ENCODE data around the gene GEMIN8. TPM values are rescaled to one million over a fixed set of nuclear protein-coding genes. Genes with fewer than 3 reads are reported as not detected.

The GEMIN8 gene
- total and polyA plus RNA-seq, 2 donors (not counting 1 experiment from before 2014, with no cell fraction given): 20.6 to 26.1 TPM

DNA sequence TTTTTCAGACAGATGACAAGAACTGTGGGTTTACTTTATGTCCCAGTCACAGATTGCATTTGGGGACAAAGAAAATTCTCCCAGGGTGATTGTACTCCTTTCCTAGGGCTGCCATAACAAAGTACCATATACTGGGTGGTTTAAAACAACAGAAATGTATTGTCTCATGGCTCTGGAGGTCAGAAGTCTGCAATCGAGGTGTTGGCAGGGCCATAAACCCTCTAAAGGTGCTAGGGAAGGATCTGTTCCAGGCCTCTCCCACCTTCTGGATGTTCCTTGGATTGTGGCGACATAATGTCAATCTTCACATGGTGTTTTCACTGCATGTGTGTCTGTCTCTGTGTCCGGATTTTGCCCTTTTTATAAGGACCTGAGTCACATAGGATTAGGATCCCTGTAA, 12.3 kb downstream of the GEMIN8 start:
- Histone ChIP-seq H3K79me2 (ENCODE audit: control insufficient read depth, insufficient read depth, low read length) (no peaks in the 10 kb centered on the region), H4K20me1 (ENCODE audit: control insufficient read depth, insufficient read depth, low read length, poor library complexity, severe bottlenecking) (no peaks in the 10 kb centered on the region), H3K36me3 (replicated peaks in 1 of 2; ENCODE audit: control extremely low read depth in 1 of 2, control insufficient read depth in 1 of 2, extremely low read depth in 1 of 2, insufficient read depth in 2 of 2, low read length in 1 of 2) (peaks cover 1 to 17% of the 10 kb centered on the region in 2 experiments), H3K9ac (ENCODE audit: low read length) (no peak overlapping the region), H3K4me2 (replicated peaks; ENCODE audit: low read depth, low read length, poor library complexity, severe bottlenecking) (no peak overlapping the region), H3K9me3 (ENCODE audit: control extremely low read depth in 1 of 3, control insufficient read depth in 2 of 3, insufficient read depth in 1 of 3, low read length in 2 of 3) (no peaks in the 10 kb centered on the region), H3K27ac (ENCODE audit: low read length in 2 of 2) (no peak overlapping the region), H2AFZ (ENCODE audit: insufficient read depth, low read depth, low read length, poor library complexity, severe bottlenecking) (no peak overlapping the region), H3K4me1 (ENCODE audit: control insufficient read depth in 2 of 2, insufficient read depth in 2 of 2, low read length in 2 of 2) (no peaks in the 10 kb centered on the region), H3K4me3 (ENCODE audit: control extremely low read depth in 1 of 5, extremely low read depth in 1 of 5, insufficient read depth in 1 of 5, low read depth in 2 of 5, low read length in 4 of 5) (no peak overlapping the region), H3K27me3 (replicated peaks in 1 of 4; ENCODE audit: control extremely low read depth in 1 of 4, control insufficient read depth in 3 of 4, insufficient read depth in 4 of 4, low read length in 3 of 4) (no peaks in the 10 kb centered on the region)
- ATAC-seq (ENCODE audit: low read depth) (no peak), DNase-seq (no peak)
- no peak for TF ChIP-seq EZH2 (IDR thresholded peaks at IDR 0.05; ENCODE audit: borderline replicate concordance, insufficient read depth, low read depth, low read length, poor library complexity, severe bottlenecking)
- TF ChIP-seq, protein P1, sequence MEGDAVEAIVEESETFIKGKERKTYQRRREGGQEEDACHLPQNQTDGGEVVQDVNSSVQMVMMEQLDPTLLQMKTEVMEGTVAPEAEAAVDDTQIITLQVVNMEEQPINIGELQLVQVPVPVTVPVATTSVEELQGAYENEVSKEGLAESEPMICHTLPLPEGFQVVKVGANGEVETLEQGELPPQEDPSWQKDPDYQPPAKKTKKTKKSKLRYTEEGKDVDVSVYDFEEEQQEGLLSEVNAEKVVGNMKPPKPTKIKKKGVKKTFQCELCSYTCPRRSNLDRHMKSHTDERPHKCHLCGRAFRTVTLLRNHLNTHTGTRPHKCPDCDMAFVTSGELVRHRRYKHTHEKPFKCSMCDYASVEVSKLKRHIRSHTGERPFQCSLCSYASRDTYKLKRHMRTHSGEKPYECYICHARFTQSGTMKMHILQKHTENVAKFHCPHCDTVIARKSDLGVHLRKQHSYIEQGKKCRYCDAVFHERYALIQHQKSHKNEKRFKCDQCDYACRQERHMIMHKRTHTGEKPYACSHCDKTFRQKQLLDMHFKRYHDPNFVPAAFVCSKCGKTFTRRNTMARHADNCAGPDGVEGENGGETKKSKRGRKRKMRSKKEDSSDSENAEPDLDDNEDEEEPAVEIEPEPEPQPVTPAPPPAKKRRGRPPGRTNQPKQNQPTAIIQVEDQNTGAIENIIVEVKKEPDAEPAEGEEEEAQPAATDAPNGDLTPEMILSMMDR (IDR thresholded peaks at IDR 0.05): no peak
- CTCF ChIA-PET: interaction anchor here (1.5 kb wide), 1 partner anchor 23 kb away, joined by 3 read pairs; no protein-coding TSS in a partner anchor
- no peaks in the 10 kb centered on the region for H3K27me3 Mint-ChIP-seq
- POLR2A ChIA-PET: no interaction called here
- WGBS (ENCODE audit: insufficient coverage): no CpG with 5 or more reads among the region's 3 CpGs
- no peaks in the 10 kb centered on the region for H3K4me1 Mint-ChIP-seq
- no peaks in the 10 kb centered on the region for H3K9me3 Mint-ChIP-seq (ENCODE audit: insufficient read depth)
- no peak overlapping the region for H3K4me3 Mint-ChIP-seq
- intact Hi-C loops (cut with micrococcal nuclease): no loop called here
- no peak overlapping the region for H3K27ac Mint-ChIP-seq

DNA sequence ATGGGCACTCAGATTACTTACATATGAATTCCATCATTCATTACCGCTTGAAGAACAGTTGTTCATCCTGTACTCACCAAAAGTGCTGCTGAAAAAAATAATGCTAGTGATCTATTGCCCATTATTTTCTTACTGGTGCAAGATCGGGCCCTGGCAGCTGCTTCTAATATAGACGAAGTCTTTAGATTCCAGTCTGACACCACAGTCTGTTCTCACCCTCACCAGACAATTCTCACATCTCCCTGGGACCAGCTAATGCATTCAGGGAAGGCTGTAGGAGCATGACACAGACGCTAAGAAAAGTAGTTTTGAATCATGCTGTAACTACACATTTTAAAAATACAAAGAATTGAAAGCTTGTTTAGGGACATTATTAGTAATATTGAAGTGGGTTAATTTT, 13.8 kb downstream of the GEMIN8 start:
- Mint-ChIP-seq H3K4me3 (no peak overlapping the region), H3K9me3 (ENCODE audit: insufficient read depth) (no peaks in the 10 kb centered on the region)
- POLR2A ChIA-PET: no interaction called here

More for the DNA sequence above, 13.8 kb downstream of the GEMIN8 start:
- intact Hi-C loops (cut with micrococcal nuclease): no loop called here
- Histone ChIP-seq H3K36me3 (replicated peaks in 1 of 2; ENCODE audit: control extremely low read depth in 1 of 2, control insufficient read depth in 1 of 2, extremely low read depth in 1 of 2, insufficient read depth in 2 of 2, low read length in 1 of 2) (peaks cover 1 to 17% of the 10 kb centered on the region in 2 experiments), H3K9me3 (ENCODE audit: control extremely low read depth in 1 of 3, control insufficient read depth in 2 of 3, insufficient read depth in 1 of 3, low read length in 2 of 3) (no peaks in the 10 kb centered on the region), H4K20me1 (ENCODE audit: control insufficient read depth, insufficient read depth, low read length, poor library complexity, severe bottlenecking) (no peaks in the 10 kb centered on the region), H3K79me2 (ENCODE audit: control insufficient read depth, insufficient read depth, low read length) (no peaks in the 10 kb centered on the region), H3K4me1 (ENCODE audit: control insufficient read depth in 2 of 2, insufficient read depth in 2 of 2, low read length in 2 of 2) (no peaks in the 10 kb centered on the region), H3K9ac (ENCODE audit: low read length) (no peak overlapping the region), H3K4me2 (replicated peaks; ENCODE audit: low read depth, low read length, poor library complexity, severe bottlenecking) (no peak overlapping the region), H2AFZ (ENCODE audit: insufficient read depth, low read depth, low read length, poor library complexity, severe bottlenecking) (no peak overlapping the region), H3K27me3 (replicated peaks in 1 of 4; ENCODE audit: control extremely low read depth in 1 of 4, control insufficient read depth in 3 of 4, insufficient read depth in 4 of 4, low read length in 3 of 4) (no peaks in the 10 kb centered on the region), H3K4me3 (ENCODE audit: control extremely low read depth in 1 of 5, extremely low read depth in 1 of 5, insufficient read depth in 1 of 5, low read depth in 2 of 5, low read length in 4 of 5) (no peak overlapping the region), H3K27ac (ENCODE audit: low read length in 2 of 2) (no peak overlapping the region)
- H3K27me3 Mint-ChIP-seq: no peaks in the 10 kb centered on the region
- ATAC-seq (ENCODE audit: low read depth) (no peak), DNase-seq (no peak)
- H3K4me1 Mint-ChIP-seq: no peaks in the 10 kb centered on the region
- CTCF ChIA-PET: interaction anchor here (1.5 kb wide), 1 partner anchor 509 kb away, joined by 5 read pairs; no protein-coding TSS in a partner anchor
- H3K27ac Mint-ChIP-seq: no peak overlapping the region
- TF ChIP-seq, protein P1 (IDR thresholded peaks at IDR 0.05): no peak
- WGBS (ENCODE audit: insufficient coverage): 50% methylated on average over 1 of the region's 4 CpGs
